Ishikawa (cell line): ENCODE data around the gene NECAB2.

Source experiments
- CEBPB ChIP-seq: IDR thresholded peaks from 2 replicates; pipeline ENCODE4 v1.6.1; 2012
- CREB1 ChIP-seq: IDR thresholded peaks from 2 replicates; pipeline ENCODE4 v1.6.1; 2012; ENCODE audit warnings: low read depth
- EGR1 ChIP-seq: IDR thresholded peaks from 2 replicates; pipeline ENCODE4 v1.6.1; 2012
- EP300 ChIP-seq: IDR thresholded peaks from 2 replicates; pipeline ENCODE4 v1.6.1; 2012; ENCODE audit warnings: borderline replicate concordance
- FOXM1 ChIP-seq: IDR thresholded peaks from 2 replicates; pipeline ENCODE4 v1.6.1; 2012; ENCODE audit warnings: low read depth, borderline replicate concordance
- NFIC ChIP-seq: IDR thresholded peaks from 2 replicates; pipeline ENCODE4 v1.6.1; 2012
- RAD21 ChIP-seq: IDR thresholded peaks from 2 replicates; pipeline ENCODE4 v1.6.1; 2012; ENCODE audit warnings: low read depth
- TAF1 ChIP-seq: IDR thresholded peaks from 2 replicates; pipeline ENCODE4 v1.6.1; 2012; ENCODE audit warnings: low read depth, mild to moderate bottlenecking
- TCF12 ChIP-seq: IDR thresholded peaks from 2 replicates; pipeline ENCODE4 v1.6.1; 2012; ENCODE audit warnings: low read depth
- TEAD4 ChIP-seq: IDR thresholded peaks from 2 replicates; pipeline ENCODE4 v1.6.1; 2012
- YY1 ChIP-seq: IDR thresholded peaks from 2 replicates; pipeline ENCODE4 v1.6.1; 2012; ENCODE audit warnings: low read depth
- ZBTB7A ChIP-seq: IDR thresholded peaks from 2 replicates; pipeline ENCODE4 v1.6.1; 2012; ENCODE audit warnings: low read depth
- TF ChIP-seq, protein P1 (sequence below): IDR thresholded peaks from 2 replicates; pipeline ENCODE4 v1.6.1; 2012
- TF ChIP-seq, protein P2 (sequence below): IDR thresholded peaks from 2 replicates; pipeline ENCODE4 v1.6.1; 2012
- TF ChIP-seq, protein P3 (sequence below): IDR thresholded peaks from 2 replicates; pipeline ENCODE4 v1.6.1; 2012; ENCODE audit warnings: low read depth, mild to moderate bottlenecking

NECAB2 gene

DNA sequence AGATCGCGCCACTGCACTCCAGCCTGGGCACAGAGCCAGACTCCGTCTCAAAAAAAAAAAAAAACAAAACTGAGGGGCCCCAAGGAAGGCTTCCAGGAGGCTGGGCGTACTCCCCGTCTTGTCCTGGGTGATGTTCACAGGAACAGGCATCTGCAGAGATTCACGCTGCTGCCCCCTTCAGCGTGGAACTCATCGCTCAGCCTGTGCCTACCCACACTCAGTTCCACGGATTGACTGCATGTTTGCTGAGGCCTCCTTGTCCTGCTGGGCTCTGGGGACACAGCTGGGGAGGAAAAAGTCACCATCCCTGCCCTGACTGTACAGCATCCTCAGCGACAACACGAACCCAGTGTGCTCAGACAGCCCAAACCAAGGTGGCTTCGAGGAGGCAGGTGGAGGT, 27.9 kb upstream of the NECAB2 start:
- no peak for TF ChIP-seq CREB1
- no peak for TF ChIP-seq TEAD4
- TF ChIP-seq, protein P1, sequence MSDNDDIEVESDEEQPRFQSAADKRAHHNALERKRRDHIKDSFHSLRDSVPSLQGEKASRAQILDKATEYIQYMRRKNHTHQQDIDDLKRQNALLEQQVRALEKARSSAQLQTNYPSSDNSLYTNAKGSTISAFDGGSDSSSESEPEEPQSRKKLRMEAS: no peak
- no peak for TF ChIP-seq YY1
- no peak for TF ChIP-seq EP300
- TF ChIP-seq TAF1: no peak
- no peak for TF ChIP-seq RAD21
- no peak for TF ChIP-seq NFIC
- TF ChIP-seq TCF12: no peak
- no peak for TF ChIP-seq FOXM1
- no peak for TF ChIP-seq ZBTB7A
- TF ChIP-seq, protein P2, sequence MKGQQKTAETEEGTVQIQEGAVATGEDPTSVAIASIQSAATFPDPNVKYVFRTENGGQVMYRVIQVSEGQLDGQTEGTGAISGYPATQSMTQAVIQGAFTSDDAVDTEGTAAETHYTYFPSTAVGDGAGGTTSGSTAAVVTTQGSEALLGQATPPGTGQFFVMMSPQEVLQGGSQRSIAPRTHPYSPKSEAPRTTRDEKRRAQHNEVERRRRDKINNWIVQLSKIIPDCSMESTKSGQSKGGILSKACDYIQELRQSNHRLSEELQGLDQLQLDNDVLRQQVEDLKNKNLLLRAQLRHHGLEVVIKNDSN: no peak
- TF ChIP-seq CEBPB: no peak
- TF ChIP-seq, protein P3, sequence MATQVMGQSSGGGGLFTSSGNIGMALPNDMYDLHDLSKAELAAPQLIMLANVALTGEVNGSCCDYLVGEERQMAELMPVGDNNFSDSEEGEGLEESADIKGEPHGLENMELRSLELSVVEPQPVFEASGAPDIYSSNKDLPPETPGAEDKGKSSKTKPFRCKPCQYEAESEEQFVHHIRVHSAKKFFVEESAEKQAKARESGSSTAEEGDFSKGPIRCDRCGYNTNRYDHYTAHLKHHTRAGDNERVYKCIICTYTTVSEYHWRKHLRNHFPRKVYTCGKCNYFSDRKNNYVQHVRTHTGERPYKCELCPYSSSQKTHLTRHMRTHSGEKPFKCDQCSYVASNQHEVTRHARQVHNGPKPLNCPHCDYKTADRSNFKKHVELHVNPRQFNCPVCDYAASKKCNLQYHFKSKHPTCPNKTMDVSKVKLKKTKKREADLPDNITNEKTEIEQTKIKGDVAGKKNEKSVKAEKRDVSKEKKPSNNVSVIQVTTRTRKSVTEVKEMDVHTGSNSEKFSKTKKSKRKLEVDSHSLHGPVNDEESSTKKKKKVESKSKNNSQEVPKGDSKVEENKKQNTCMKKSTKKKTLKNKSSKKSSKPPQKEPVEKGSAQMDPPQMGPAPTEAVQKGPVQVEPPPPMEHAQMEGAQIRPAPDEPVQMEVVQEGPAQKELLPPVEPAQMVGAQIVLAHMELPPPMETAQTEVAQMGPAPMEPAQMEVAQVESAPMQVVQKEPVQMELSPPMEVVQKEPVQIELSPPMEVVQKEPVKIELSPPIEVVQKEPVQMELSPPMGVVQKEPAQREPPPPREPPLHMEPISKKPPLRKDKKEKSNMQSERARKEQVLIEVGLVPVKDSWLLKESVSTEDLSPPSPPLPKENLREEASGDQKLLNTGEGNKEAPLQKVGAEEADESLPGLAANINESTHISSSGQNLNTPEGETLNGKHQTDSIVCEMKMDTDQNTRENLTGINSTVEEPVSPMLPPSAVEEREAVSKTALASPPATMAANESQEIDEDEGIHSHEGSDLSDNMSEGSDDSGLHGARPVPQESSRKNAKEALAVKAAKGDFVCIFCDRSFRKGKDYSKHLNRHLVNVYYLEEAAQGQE: no peak
- no peak for TF ChIP-seq EGR1

DNA sequence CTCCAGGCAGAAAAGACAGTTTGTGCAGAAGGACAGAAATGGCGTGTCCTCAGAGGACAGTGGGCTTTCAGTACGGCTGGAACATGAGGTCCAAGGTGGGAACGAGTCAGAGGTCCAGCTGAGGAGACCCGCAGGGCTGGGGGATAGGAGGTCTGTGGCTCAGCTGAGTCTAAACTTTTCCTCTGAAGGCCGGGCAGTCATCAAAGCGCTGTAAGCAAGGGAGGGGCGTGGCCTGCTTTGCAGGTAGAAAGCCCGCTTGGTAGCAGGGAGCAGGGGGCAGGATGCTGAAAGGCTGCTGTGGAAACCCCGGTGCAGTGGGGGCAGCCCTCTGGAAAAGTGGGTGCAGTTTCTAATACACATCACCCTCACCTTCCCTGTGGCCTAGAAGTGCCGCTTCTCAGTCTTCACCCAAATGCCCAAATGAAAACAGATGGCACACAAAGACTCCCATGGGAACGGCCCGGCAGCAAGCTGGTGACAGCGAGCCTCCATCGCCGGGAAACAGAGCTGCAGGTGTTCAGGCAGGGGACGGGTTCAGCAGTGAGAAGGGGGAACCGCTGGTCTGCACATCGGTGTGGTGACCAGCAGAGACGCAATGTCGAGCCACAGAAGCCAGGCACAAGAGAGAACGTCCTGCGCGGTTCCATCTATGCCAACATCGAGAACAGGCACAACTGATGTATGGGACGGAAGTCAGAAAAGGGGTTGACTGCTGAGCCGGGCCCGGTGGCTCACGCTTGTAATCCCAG, 27.2 kb upstream of the NECAB2 start:
- TF ChIP-seq YY1 (no peak), CREB1 (no peak), TCF12 (no peak), TEAD4 (no peak), FOXM1 (no peak), NFIC (no peak), EP300 (no peak), ZBTB7A (no peak), RAD21 (no peak), TAF1 (no peak), EGR1 (no peak), CEBPB (no peak)
- TF ChIP-seq, protein P2: no peak
- TF ChIP-seq, protein P1: no peak
- TF ChIP-seq, protein P3: no peak

DNA sequence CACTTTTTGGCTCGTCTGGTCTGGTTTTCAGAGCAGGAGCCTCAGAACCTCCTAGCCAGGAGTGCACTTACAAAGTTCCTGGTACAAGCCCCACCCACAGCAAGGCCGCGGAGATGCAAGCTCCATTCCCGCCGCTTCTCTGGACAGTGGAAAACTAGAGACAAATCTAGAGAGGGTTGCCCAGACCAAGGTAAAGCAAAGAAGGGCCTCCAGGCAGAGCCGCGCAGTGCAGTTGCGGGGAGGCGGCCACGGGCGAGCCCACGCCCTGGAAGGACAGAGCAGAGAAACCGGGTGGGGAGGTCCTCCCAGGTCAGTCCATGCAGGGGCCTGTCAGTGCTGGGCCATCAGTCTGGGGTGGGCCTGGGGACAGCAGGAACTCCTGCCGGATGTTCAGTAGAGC, 26.0 kb upstream of the NECAB2 start:
- TF ChIP-seq ZBTB7A (no peak), CEBPB (no peak), FOXM1 (no peak), EP300 (no peak), YY1 (no peak), RAD21 (no peak), TCF12 (no peak), TEAD4 (no peak), EGR1 (no peak), NFIC (no peak), CREB1 (no peak), TAF1 (no peak)
- TF ChIP-seq, protein P1: no peak
- TF ChIP-seq, protein P2: no peak
- TF ChIP-seq, protein P3: no peak
